Gastroesophageal sphincter (tissue), 3 donors: ENCODE data around the gene RNF180.

Experiments
- POLR2A ChIP-seq, 2 donors: fragments of 450-650 bp; IDR thresholded peaks; one replicate each; pipeline ENCODE4 v1.6.1; 2017; ENCODE audit warnings: antibody characterized with exemption in 2 of 2, mild to moderate bottlenecking in 2 of 2, moderate library complexity in 1 of 2
- TF ChIP-seq, protein P1 (sequence below), 4 experiments: fragments of 200-600 bp in 2 of 4; fragments of 450-650 bp in 2 of 4; sonication (generic) in 1 of 4; IDR thresholded peaks; one replicate each; pipeline ENCODE4 v1.5.1; 2017 to 2019; ENCODE audit warnings: antibody characterized with exemption in 4 of 4, mild to moderate bottlenecking in 2 of 4, moderate library complexity in 2 of 4

DNA sequence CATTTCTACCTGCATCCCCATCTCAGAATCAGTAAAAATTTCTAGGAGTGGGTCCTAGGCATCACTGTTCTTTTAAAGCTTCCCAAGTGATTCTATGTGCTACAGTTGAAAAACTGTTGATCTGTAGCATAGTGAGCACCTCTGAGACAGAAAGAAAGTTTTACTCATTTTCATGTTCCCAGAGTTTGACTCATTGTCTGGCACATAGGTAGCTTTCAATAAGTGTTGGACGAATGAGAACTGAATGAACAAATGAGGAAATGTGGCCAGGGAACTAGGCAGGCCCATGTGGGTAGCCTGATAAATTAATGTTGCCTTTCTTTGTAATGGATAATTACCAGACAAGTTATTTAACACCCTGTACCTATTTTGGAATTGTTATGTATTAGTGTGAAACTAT is 33.8 kb downstream of the RNF180 start:
- TF ChIP-seq, protein P1, sequence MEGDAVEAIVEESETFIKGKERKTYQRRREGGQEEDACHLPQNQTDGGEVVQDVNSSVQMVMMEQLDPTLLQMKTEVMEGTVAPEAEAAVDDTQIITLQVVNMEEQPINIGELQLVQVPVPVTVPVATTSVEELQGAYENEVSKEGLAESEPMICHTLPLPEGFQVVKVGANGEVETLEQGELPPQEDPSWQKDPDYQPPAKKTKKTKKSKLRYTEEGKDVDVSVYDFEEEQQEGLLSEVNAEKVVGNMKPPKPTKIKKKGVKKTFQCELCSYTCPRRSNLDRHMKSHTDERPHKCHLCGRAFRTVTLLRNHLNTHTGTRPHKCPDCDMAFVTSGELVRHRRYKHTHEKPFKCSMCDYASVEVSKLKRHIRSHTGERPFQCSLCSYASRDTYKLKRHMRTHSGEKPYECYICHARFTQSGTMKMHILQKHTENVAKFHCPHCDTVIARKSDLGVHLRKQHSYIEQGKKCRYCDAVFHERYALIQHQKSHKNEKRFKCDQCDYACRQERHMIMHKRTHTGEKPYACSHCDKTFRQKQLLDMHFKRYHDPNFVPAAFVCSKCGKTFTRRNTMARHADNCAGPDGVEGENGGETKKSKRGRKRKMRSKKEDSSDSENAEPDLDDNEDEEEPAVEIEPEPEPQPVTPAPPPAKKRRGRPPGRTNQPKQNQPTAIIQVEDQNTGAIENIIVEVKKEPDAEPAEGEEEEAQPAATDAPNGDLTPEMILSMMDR (IDR thresholded peaks at IDR 0.05) = no peak
- no peak for TF ChIP-seq POLR2A (IDR thresholded peaks at IDR 0.05)
